Loucy (cell line): ENCODE data around the gene NEDD4L.

Experiments used
- EZH2phosphoT487 ChIP-seq: fragments of 200-600 bp; IDR thresholded peaks from 2 replicates; pipeline ENCODE4 v1.6.1; 2018; ENCODE audit warnings: antibody characterized with exemption, mild to moderate bottlenecking, moderate library complexity, borderline replicate concordance
- TF ChIP-seq, protein P1 (sequence below): fragments of 200-600 bp; sonication (generic); conservative IDR thresholded peaks from 2 replicates; pipeline ENCODE4 v1.5.1; 2014; ENCODE audit warnings: mild to moderate bottlenecking, antibody characterized with exemption, low read length

DNA sequence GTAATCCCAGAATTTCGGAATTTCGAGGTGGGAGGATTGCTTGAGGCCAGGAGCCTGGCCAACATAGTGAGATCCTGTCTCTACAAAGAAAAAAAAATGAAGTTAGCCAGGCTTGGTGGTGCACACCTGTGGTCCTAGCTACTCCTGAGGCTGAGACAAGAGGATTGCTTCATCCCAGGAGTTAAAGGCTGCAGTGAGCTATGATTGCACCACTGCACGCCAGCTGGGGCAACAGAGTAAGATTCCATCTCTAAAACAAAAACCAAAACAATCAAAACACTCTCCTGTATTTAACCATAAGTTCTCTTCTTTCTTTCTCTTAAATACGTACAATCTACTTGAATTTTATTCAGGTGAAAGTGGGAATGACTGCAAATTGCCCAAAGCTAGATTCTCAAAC is 33.8 kb upstream of the NEDD4L start:
- TF ChIP-seq, protein P1, sequence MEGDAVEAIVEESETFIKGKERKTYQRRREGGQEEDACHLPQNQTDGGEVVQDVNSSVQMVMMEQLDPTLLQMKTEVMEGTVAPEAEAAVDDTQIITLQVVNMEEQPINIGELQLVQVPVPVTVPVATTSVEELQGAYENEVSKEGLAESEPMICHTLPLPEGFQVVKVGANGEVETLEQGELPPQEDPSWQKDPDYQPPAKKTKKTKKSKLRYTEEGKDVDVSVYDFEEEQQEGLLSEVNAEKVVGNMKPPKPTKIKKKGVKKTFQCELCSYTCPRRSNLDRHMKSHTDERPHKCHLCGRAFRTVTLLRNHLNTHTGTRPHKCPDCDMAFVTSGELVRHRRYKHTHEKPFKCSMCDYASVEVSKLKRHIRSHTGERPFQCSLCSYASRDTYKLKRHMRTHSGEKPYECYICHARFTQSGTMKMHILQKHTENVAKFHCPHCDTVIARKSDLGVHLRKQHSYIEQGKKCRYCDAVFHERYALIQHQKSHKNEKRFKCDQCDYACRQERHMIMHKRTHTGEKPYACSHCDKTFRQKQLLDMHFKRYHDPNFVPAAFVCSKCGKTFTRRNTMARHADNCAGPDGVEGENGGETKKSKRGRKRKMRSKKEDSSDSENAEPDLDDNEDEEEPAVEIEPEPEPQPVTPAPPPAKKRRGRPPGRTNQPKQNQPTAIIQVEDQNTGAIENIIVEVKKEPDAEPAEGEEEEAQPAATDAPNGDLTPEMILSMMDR, result no peak
- TF ChIP-seq EZH2phosphoT487, result no peak
